HCT116 (cell line): ENCODE results near the gene GRIP2.
A peak's percentile ranks its signal among the peaks of the same experiment; 100 is the strongest.

Source experiments
- ATF3 ChIP-seq: IDR thresholded peaks from 2 replicates; pipeline ENCODE4 v1.6.1; 2012
- CEBPB ChIP-seq: IDR thresholded peaks from 2 replicates; pipeline ENCODE4 v1.6.1; 2012; ENCODE audit warnings: low read depth
- CTCF ChIP-seq, 3 experiments: fragments of 200-600 bp in 1 of 3; sonication (generic) in 1 of 3; IDR thresholded peaks in 2 of 3; conservative IDR thresholded peaks in 1 of 3; 2 replicates each; pipeline ENCODE4 v1.5.1; 2012 to 2017; ENCODE audit warnings: low read depth in 2 of 3, low read length in 2 of 3, antibody characterized with exemption in 1 of 3, borderline replicate concordance in 1 of 3, control low read depth in 1 of 3, mild to moderate bottlenecking in 1 of 3, mixed read lengths in 1 of 3, mixed run types in 1 of 3, moderate library complexity in 1 of 3; ENCODE audit not compliant: insufficient read depth in 1 of 3
- EZH2 ChIP-seq: fragments of 200-600 bp; sonication (generic); IDR thresholded peaks from 2 replicates; pipeline ENCODE4 v1.6.1; 2017; ENCODE audit warnings: antibody characterized with exemption, mixed run types
- POLR2AphosphoS5 ChIP-seq: IDR thresholded peaks from 2 replicates; pipeline ENCODE4 v1.6.1; 2011; ENCODE audit warnings: mild to moderate bottlenecking, low read depth, low read length, moderate library complexity
- SIN3A ChIP-seq: IDR thresholded peaks from 2 replicates; pipeline ENCODE4 v1.6.1; 2012; ENCODE audit warnings: low read depth
- SRF ChIP-seq: IDR thresholded peaks from 2 replicates; pipeline ENCODE4 v1.6.1; 2012; ENCODE audit warnings: low read depth
- ZFX ChIP-seq: fragments of 450-650 bp; IDR thresholded peaks from 2 replicates; pipeline ENCODE4 v1.6.1; 2017
- ZNF274 ChIP-seq: fragments of 200-500 bp; sonication (Bioruptor generic); IDR thresholded peaks from 2 replicates; pipeline ENCODE4 v1.6.1; 2014; ENCODE audit warnings: mild to moderate bottlenecking, low read depth, low read length, inconsistent platforms

- no peak for TF ChIP-seq ATF3
- peak; percentile 74 to 86 (median 78) for TF ChIP-seq CTCF (IDR thresholded peaks at IDR 0.05 in 2 of 3, conservative IDR thresholded peaks at IDR 0.05 in 1 of 3; ENCODE audit: borderline replicate concordance in 1 of 3, insufficient read depth in 1 of 3, low read depth in 2 of 3, low read length in 2 of 3)
- TF ChIP-seq EZH2 = no peak
- TF ChIP-seq POLR2AphosphoS5 = no peak
- no peak for TF ChIP-seq SIN3A
- TF ChIP-seq ZNF274 = no peak
- no peak for TF ChIP-seq CEBPB
- no peak for TF ChIP-seq SRF
- TF ChIP-seq ZFX = no peak
Measured at GRCh38 chr3:14548321-14548729, 8.2 kb upstream of the GRIP2 start.
